Measurements from ENCODE around the gene PLXNA2.

PLXNA2 gene

GRCh38 chr1:207972337-207972736, 271.8 kb downstream of the PLXNA2 start:
- TF ChIP-seq POU2F2 (IDR thresholded peaks at IDR 0.05; ENCODE audit: low read depth, low read length) (no peak), TAF1 (IDR thresholded peaks at IDR 0.05; ENCODE audit: low read depth, low read length) (no peak), SPI1 (IDR thresholded peaks at IDR 0.05; ENCODE audit: low read depth, low read length) (no peak), POLR2A (IDR thresholded peaks at IDR 0.05; ENCODE audit: low read depth, low read length) (no peak), PAX5 (IDR thresholded peaks at IDR 0.05; ENCODE audit: insufficient read depth, low read length, severe bottlenecking) (no peak), POLR2AphosphoS5 (IDR thresholded peaks at IDR 0.05; ENCODE audit: low read depth, low read length) (no peak)
- no peak for DNase-seq (ENCODE audit: insufficient read length, low spot score)
- FAIRE-seq, result no peak

All from GM12891 (cell line).